HG02981 (cell line): ENCODE data around the gene NINJ1.
"Not testable (repeated sequence)": the region's sequence is repeated elsewhere in the genome, so short reads cannot be mapped to it uniquely, and the experiment has no call there.

Experiments
- ATAC-seq: cut with Tn5 transposase; IDR thresholded peaks from one replicate; pipeline ENCODE4 v1.9.1; 2021; ENCODE audit warnings: mild to moderate bottlenecking, moderate library complexity; ENCODE audit not compliant: unreplicated experiment

NINJ1 gene

DNA sequence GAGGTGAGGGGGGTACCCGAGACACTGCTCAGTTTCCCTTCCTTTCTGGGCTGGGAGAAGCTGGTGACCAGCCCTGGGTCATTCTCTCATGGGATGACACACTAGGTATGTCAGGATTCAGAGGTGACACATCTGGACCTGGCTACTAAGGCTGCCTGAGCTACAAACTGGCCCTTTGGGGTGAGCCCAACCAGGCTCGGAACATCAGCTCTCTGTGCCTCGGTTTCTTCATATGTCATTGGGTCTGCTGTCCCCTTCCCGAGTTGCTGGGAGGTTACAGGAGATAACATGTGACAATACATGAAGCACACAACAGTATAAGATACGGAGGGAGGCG, 26.3 kb downstream of the NINJ1 start:
- no peak for ATAC-seq

DNA sequence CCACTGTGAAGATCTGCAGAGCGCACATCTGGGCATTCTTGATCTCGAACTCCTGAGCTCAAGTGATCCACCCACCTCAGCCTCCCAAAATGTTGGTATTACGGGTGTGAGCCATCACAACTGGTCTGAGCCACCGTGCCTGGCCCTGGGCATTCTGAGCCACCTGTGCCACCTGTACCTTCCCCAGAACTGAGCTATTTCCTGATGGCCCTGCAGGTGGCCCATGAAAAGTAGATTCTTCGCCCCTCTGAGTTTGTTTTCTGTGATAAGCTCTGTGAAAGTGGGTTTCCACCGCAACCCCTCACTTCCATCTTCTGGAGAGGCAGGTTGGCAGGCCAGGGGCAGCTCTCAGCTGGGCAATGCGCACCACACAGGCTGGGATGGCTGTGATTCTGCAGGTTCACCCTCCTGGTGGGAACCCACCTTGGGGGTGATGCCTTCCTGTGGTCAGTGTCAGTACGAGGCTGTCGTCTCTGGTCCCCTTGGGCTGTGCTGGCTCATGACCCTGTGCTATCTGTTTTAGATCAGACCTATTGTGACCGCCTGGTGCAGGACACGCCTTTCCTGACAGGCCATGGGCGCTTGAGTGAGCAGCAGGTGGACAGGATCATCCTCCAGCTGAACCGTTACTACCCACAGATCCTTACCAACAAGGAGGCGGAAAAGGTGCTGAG, 26.8 kb downstream of the NINJ1 start:
- ATAC-seq, result no peak

DNA sequence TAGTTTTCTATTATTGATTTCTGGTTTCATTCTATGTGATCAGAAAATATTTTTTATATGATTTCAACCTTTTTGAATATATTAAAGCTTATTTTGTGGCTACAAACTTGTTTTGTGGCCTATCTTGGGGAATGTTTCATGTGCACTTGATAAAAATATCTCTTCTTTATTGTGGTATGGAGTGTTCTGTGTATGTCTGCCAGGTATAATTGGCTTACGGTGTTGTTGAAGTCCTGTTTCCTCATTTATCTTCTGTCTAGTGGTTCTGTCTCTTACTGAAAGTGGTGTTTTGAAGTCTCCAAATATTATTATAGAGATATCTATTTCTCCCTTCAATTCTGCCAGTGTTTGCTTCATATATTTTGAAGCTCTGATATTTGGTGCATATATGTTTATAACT, 28.4 kb downstream of the NINJ1 start:
- ATAC-seq, result no peak

DNA sequence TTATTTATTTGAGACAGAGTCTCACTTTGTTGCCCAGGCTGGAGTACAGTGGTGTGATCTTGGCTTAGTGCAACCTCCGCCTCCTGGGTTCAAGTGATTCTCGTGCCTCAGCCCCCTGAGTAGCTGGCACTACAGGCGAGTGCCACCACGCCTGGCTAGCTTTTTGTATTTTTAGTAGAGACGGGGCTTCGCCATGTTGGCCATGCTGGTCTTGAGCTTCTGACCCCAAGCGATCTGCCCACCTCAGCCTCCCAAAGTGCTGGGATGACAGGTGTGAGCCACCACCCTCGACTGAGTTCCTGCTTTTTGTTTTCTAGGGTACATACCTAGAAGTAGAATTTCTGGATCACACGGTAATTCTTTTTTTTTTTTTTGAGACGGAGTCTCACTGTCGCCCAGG, 33.0 kb downstream of the NINJ1 start:
- not testable (repeated sequence) for ATAC-seq

DNA sequence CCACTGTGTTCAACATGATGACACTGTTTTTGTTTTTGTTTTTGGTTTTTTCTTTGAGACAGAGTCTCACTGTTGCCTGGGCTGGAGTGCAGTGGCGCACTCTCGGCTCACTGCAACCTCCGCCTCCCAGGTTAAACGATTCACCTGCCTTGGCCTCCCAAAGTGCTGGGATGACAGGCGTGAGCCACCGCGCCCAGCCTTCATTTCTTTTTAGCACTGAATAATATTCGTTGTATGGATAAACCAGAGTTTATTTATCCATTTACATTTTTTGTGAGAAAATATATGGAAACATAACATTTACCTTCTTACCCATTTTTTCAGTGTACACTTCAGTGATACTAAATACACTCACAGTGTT, 33.8 kb downstream of the NINJ1 start:
- no peak for ATAC-seq

DNA sequence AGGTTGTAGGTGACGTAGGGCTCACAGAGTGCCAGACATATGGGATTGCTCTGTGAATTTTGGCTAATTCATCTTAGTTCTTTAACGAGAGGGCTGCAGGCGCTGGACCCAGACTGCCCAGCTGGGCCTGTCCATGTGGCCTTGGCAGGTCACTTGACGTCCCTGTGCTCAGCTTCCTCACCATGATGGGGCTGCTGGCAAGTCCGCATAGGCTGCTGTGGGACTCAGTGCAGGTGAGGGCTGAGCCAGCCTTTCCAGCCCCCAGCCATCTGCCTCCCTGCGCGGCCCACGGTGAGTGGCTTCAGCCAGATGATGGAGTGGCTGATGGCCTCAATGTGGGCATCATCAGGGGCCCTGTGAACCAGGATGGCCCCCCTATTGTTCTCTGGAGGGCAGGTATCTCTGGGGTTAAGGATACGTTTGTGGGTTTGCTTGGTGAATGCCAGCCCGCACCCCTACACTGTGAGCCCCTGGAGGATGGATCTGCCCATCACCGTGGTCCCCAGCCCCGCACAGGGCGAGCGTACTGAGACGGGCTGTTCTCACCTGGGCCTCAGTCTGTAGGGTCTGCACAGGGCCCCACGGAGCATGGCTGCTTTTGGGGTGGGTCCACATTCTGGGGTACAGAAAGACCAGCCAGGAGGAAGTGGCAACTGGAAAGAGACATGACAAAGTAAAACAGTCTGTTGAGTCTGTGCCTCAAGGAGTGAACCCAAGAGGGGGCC, 34.3 kb downstream of the NINJ1 start:
- ATAC-seq, result no peak

DNA sequence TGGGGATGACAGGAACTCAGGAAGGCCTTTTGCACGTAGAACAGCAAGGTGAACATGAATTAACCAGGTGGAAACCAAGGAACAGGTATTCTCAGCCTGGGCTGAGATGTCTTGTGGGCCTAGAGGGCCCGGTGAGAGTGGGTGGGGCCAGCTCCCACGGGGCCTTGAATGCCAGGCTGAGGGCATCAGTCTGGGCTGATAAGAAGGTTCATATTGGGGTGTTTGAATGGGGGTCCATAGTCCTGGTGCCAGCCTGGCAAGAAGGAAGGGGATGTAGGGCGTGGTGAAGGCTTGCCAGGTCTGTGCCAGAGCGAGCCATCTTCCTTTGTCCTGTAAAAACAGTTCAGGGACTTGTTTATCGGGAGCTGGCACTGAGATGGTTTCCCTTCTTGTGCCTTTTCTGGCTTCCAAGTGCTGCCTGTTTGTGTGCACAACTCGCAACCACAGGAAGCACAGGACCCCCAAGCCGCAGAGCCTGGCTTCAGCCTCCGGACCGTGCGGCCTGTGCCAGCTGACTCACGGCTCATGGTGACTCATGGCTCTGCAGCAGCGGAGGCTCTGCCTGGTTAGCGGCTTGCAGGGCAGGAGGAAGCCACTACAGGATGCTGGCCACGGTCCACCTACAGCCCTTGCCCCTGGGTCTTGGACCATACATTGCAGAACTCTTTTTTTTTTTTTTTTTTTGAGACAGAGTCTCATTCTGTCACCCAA, 35.7 kb downstream of the NINJ1 start:
- no peak for ATAC-seq

DNA sequence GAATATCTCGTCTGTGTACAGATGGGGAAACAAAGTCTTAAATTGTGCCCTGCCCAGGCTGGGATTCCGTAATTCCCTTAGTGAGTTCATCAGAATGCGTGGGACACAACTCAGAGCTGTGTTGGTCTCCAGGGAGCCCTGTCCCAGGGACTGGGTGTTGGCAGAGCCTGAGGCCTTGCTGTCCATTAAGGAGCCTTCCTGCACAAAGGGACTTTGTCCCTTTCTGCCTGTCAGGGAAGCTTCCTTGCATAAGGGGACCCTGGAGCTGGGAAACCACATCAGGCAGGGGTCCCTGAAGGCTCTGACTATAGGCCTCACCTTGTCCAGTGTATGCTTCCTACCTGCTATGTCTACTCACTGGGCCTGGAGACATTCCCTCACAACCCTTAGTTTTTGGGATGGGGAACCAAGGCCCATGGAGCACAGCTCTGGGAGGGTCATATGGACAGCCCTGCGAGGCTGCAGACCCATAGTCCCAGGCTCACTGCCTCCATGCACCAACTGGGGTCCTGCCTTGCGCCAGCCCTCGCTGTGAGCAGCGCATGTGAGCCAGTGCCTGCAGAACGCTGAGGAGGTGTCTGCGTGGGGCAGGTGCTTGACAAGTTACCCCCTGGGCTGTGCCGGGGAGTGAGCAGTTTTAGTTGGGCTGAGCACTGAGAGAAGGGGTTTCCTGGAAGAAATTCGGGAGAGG, 36.4 kb downstream of the NINJ1 start:
- no peak for ATAC-seq

DNA sequence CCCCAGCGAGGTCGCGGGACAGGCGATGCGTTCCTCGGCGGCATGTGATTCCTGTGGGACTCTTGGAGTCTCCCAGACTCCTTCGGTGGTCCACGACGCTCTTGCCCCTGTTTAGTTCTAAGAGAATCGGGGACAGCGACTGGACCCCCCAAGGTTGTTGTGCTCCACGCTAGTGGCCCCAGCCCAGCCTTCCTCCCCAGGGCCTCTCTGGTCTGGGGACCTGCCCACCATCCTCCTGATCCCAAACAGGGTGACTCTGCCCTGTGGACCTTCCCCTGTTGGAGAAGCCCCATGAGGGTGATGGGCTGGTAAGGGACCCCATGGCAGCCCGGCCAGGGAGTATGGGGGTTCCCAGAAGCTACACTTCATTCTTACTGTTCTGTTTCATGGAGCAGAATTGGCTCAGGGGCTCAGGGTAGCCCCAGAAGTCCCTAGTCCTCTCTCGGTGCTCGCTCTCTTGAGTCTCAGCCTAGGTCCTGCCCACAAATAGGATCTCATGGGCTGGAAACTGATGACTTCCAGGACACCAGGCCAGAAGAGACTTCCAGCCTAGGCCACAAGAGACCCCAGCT, 37.2 kb downstream of the NINJ1 start:
- no peak for ATAC-seq

DNA sequence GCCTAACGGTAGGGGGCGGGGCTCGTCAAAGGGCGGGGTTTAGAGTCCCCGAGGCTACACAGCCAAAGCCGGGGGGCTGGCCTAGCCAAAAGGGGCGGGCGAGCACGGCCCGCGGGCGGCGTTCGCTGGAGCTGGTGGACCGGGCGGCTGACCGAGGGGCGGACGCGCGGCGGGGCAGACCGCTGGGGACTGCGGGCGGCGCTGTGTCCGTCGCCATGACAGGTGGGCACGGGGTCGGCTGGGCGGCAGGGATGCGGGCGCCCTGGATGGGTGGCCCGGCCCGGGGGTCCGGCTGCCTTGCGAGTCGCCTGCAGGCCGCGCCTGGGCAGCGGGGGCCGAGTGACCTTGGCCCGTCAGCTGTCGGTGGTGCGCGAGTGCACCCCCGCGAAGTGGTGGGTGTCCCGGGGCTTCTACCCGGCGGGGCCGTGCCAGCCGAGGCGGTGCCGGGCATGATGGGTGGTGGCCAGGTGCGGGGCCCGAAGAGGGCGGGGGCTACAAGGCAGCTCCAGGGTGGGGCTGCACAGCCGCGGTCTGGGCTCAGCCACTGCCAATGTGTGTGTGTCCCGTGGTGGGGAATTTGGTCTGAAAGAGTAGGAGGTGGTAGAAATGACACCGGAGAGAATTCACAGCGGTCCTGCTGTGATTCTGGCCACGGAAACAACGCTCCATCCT, 37.8 kb downstream of the NINJ1 start, which contains the start of gene CARD19:
Gene CARD19 (plus strand): TSS at position 87 of the 672 bp plus-strand sequence. CDS start 129 bp downstream, at position 216.
- no peak for ATAC-seq

DNA sequence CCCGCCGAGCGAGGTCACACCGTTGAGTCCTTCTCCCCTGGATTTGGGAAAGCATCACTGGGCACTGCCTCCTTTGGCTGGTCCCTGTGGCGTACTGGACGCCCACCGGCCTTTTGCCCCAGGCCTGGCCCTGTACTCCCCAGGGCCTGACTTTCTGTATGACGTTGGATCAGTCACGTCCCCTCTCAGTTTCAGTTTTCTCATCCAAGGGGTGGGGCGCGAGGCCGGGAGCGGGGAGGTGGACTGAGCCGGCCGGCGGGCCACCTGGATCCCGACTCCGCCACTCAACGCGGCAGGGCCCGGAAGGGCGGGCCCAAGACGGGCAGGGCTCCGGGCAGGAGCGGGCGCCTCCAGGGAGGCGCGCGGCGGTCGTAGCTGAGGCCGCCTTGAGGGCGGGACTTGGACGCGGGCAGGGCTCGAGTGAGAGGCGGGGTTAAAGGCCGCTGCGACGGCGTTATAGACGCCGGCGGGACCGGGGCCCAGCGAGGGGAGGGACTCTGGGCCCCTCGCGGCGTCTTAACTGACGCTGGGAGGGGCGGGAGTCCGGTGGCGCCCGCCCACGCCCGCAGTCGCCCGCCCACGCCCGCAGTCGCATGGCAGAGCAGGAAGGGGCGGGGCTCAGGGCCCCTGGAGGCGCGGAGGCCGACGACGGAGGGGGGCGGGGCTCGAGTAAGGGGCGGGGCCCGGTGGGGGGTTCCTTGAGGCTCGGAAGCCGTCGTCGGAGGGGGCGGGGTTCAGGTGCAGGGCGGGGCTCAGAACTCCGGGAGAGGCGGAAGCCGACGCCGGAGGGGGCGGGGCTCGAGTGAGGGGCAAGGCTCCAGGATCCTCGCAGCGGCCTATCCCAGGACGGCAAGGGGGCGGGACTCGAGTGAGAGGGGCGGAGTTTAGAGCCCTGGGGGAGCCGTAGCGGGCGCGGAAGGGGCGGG, 38.6 kb downstream of the NINJ1 start:
- ATAC-seq, result peak; percentile 62

DNA sequence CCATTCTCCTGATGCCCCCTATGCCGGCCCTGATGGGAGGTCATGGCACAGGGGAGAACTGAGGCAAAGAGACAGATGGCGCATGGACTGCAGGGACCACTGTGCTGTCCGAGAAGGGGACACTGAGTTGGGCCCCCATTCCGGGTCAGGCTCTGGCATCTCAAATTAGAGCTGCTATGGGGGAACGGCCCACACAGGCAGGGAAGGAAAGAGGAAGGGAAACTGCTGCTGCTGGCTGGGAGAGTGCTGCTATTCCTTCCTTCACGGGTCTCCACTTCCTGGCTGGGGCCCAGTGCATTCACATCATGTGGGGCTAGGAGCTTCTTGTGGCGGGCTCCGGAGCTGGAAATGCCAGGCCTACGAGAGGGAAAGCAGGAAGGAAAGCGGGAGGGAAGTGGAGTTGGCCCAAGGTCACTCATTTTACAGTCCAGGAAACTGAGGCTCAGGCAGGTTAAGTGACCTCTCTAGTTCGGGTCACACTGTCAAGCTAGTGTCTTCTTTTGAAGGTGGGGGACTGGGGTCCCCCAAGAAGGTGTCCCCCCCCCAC, 39.3 kb downstream of the NINJ1 start:
- no peak for ATAC-seq

DNA sequence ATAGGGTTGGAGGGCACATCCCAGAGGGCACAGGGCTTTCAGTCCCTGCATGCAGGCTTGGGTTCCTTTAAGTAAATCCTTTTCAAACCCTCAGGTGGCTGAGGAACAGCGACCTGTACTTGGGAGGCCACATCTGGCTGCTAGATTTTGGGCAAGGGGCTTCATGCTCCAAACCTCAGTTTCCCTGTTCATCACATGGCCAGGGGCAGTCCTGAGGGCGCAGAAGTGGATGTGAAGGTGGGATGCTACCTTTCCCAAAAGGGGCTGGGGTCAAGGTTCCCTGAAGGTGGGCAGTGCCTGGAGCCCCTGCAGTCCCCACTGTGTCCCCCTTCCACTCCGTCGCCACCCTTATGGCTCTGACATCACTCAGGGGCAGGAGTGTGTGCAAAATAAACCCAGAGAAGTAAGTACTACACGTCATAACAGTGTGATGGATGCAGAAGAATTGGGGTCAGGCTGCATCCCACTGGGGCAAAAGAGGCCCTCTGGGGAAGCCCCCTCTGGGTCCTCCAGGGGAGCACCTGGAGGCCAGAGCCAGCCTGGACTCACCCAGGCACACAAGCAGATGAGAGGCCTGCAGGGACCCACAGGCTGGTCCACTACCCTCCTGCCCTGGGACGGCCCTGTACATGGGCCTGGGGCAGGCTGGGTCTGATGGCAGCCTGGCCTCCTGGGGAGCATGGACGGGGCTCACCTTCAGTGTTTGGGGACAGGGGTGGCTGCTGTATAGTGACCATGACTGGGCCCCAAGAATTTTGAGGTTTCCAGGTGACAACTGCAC, 40.0 kb downstream of the NINJ1 start:
- no peak for ATAC-seq

DNA sequence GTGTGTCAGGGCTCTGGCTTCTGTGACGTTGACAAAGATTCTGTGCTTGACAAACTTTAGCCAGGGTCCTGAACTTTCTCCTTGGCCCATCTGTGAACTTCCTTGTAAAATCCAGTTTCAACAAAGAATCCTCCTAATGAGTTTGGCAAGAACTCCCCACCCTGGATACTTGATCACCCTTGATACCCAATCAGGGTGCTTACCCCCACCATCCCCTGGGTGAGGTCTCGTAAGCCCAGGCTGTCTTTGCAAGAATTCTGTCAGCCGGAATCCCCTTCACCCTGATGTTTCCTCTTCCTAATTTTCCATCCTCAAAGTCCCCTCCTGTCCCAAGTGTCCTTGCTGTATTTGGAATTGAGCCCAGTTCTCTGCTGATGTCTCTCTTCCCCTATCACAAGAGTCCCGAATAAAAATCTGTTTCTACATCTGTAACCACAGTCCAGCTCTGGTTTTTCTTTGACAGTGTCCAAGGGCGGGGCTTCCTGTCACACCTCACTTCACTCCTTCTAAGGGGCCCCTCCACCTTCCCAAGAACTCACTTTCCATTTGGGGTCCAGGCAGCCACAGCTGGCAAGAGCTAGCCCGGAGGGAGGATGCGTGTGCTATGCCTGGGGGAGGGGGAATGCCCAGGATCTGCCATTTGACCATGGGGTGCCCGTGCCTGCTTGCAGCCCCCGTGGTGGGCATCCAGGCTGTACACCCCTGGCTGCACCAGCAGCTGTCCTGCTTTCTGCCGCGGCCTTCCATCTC, 40.7 kb downstream of the NINJ1 start:
- ATAC-seq, result no peak

DNA sequence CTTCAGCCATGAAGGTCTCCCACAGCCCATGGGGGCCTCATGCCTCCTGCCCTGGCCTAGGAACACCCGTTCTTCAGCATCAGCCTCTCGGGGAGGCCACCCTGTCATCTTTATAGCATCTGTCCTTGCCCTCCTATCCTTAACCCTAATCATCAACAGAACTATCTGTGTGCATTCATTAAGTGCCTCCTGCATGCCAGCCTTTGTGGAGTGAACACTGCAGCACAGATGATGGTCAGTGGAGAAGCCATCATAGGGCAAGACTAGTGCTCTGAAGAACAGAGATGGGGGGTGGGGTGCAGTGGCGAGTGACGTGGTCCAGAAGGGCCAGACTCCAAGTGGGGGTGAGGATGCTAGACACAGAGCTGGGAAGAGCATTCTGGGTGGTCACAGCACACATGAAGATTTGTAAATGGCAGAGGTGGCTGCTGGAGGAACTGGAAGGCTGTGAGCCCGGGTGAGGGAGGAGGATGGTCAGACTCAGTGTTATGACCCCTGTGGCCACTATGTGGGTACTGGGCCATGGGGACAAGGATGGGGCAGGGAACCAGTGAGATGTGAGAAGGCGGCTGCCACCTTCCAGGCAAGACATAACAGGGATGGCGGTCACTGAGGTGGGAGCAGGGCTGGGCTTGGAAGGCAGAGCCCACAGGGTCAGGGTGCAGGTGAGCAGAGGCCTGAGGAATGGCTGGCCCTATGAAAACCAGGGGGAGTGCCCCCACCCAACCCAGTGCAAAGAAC, 41.6 kb downstream of the NINJ1 start:
- ATAC-seq, result no peak

DNA sequence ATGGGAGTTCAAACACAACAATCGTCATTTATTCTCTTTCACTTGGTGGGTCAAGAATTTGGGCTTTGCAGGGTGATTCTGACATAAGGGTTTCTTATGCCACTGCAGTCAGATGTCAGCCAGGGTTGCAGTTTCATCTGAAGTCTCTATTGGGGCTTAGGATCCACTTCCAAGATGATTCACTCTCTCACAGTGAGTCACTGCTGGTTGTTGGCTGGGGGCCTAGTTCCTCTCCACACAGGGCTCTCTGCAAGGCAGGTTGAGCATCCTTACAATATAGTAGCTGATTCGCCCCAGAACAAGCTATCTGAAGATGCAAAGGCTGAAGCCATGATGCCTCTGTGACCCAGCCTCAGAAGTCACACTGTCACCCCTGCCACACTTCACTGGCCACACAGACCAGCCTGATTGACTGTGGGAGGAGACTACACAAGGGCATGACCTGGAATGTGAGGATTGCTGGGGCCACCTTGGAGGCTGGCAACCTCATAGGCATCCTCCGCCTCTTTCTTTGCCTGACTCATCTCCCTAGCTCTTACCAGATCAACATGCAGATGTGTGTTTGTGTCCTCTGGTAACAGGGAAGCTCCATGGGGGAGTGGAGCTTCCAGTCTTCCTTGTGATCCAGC, 42.5 kb downstream of the NINJ1 start:
- ATAC-seq, result no peak

DNA sequence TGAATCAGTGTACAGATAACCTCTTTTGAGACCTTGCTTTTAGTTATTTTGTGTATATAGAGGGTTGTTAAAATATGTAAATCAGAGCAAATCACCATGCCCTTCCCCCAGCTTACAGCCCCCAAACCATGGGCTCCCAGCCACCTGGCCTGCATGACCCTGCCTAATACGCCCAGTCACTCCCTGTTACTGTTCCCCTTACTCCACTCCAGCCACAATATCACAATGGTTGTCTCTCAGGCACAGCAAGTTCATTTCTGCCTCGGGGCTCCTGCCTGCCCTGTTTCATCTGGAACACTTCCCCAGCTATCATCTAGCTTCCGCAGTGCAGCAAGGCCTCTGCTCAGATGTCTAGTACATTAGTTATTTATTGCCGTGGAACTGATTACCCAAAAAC, 43.0 kb downstream of the NINJ1 start:
- ATAC-seq, result no peak
